Left hindlimb (tissue), 1 donor: ENCODE measurements around the gene CNOT6.

Experiments used
- DNase-seq: peaks from one replicate; pipeline ENCODE4 v3.0.0-alpha.2; 2018

The CNOT6 gene

GRCh38 chr5:180624587-180624986 lies 130.4 kb downstream of the CNOT6 start:
- DNase-seq = no peak

- DNase-seq = no peak
Measured at GRCh38 chr5:180625125-180625790, 131.1 kb downstream of the CNOT6 start.

GRCh38 chr5:180625791-180626660 lies 131.8 kb downstream of the CNOT6 start:
- no peak for DNase-seq

DNA sequence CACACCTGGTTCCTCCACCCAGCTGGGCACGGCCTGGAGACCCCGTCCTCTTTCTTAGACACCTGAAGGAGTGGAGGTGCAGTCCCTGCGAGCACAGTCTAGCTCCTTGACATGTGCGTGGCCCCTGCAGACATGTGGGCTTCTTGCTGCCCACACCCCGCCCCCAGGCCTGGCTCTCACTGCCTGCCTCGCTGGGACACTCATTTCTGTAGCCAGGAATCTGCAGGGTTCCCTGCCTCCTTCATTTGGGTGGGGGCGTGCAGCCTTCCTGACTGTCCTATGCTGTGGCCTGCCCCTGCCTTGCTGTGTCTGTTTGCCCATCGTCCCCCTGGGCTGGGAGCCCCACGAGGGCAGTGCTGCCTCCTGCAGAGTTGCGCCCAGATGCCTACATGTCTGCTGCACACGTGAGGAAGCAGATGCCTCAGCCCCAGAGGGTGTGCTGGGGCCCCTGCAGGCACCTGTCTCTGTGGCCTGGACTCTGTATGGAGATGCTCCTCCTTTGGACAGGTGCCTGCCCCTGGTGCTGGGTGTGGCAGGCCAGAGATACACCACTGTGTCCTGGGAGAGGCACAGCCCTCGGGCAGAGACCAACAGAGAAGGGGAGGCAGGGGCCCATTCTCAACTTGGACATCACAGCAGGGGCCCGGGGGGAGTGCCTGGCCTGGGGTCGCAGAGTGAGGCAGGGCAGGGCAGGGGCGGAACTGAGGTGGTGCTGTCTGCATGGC lies 132.6 kb downstream of the CNOT6 start:
- no peak for DNase-seq

- DNase-seq = no peak
Measured at GRCh38 chr5:180627386-180628120, 133.4 kb downstream of the CNOT6 start.
